Colonic mucosa (tissue), 4 donors: ENCODE measurements around the gene NMRAL1. TPM values are rescaled to one million over a fixed set of nuclear protein-coding genes. Genes with fewer than 3 reads are reported as not detected.
A peak's percentile ranks its signal among the peaks of the same experiment; 100 is the strongest.

ENCODE experiments used
- DNase-seq: peaks from one replicate; pipeline ENCODE4 v3.0.0-alpha.2; 2020
- H3K27ac ChIP-seq: fragments of 200-600 bp; one replicate; pipeline ENCODE4 v1.8.0; 2021
- H3K27me3 ChIP-seq: fragments of 200-600 bp; one replicate; pipeline ENCODE4 v1.8.0; 2021
- H3K36me3 ChIP-seq: fragments of 200-600 bp; one replicate; pipeline ENCODE4 v1.8.0; 2021
- H3K4me1 ChIP-seq: fragments of 200-600 bp; one replicate; pipeline ENCODE4 v1.8.0; 2021; ENCODE audit warnings: mild to moderate bottlenecking
- H3K4me3 ChIP-seq: fragments of 200-600 bp; one replicate; pipeline ENCODE4 v1.8.0; 2021
- H3K9ac ChIP-seq, 2 donors: one replicate each; pipeline ENCODE4 v1.7.0; 2013; ENCODE audit warnings: control low read depth in 2 of 2, low read depth in 2 of 2, low read length in 2 of 2
- H3K9me3 ChIP-seq: fragments of 200-600 bp; one replicate; pipeline ENCODE4 v1.8.0; 2021
- intact Hi-C: fragments of 100-400 bp; cut with DNase I; formaldehyde crosslinking; loops from one replicate; pipeline ENCODE4 v1.14.1; 2022
- total RNA-seq, 2 donors: library from RNA; stranded (reverse); fragmentation: NEBNext Ultra II Directional in 1 of 2; extraction: Animal tissue kit (Norgen Biotek cat#: 25700) in 1 of 2; gene quantifications; one replicate each; pipeline ENCODE4 v1.2.1, GENCODE V29; 2021
- TF ChIP-seq, protein P1 (sequence below): fragments of 200-600 bp; IDR thresholded peaks from one replicate; pipeline ENCODE4 v1.8.0; 2022; ENCODE audit warnings: antibody characterized with exemption, mild to moderate bottlenecking
- donor health status: healthy.
- donor health status: DM: no; HTN: no; CAD: no.
- donor health status: DM: no; HTN: no; CAD: no.

Gene NMRAL1
- total RNA-seq, 2 donors from 2014 or later = 25.8 to 40.2 TPM

DNA sequence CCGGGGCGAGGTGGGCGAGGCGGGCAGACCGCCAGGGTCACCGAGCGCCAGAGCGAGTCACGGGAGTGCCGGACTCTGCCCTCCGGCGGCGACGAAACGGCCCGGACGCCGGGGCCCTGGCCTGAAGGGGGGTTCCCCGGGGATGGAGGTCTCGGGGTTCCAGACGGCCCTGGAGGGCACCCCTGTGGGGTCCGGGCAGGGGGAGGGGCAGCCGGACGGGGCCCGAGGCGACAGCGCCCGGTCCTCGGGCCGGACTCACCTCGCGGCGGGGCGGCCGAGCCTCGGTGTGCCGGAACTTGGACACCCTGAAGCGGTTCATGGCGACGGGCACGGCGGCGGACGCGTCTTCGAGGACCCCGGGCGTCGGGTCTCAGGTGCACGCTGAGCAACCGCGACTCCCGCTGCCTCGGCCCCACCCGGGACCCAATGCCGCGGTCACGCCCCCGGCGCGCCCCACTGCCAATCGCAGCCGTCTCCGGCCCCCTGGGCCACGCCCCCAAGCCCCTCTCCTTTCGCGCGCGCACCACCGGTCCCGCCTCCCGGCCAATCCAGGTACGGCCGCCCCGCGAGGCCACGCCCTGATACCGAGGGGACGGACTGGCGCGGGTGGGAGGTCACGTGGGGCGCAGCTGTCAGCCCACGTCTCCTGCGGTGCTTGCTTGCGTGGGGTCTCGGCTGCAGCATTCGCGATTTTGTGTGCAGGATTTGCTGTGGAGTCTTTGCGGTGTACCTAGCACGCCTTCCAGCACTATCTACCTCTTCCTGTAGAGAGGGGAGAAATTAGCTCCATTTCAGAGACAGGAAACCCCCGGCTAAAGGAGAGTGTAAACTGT is 58.0 kb downstream of the NMRAL1 start, which contains the start of gene CORO7:
TSS of gene CORO7 (minus strand) at position 397 of the 833 bp plus-strand sequence. CDS start at position 319, 78 bp downstream.
- Histone ChIP-seq H3K9ac (peak within 1 kb of the TSS; percentile 92 to 98), H3K27me3 (no peaks in the 10 kb centered on the region), H3K27ac (peak within 1 kb of the TSS; percentile 84), H3K4me3 (peak within 1 kb of the TSS; percentile 86), H3K4me1 (no peaks in the 10 kb centered on the region), H3K36me3 (no peaks in the 10 kb centered on the region), H3K9me3 (no peaks in the 10 kb centered on the region)
- TF ChIP-seq, protein P1, sequence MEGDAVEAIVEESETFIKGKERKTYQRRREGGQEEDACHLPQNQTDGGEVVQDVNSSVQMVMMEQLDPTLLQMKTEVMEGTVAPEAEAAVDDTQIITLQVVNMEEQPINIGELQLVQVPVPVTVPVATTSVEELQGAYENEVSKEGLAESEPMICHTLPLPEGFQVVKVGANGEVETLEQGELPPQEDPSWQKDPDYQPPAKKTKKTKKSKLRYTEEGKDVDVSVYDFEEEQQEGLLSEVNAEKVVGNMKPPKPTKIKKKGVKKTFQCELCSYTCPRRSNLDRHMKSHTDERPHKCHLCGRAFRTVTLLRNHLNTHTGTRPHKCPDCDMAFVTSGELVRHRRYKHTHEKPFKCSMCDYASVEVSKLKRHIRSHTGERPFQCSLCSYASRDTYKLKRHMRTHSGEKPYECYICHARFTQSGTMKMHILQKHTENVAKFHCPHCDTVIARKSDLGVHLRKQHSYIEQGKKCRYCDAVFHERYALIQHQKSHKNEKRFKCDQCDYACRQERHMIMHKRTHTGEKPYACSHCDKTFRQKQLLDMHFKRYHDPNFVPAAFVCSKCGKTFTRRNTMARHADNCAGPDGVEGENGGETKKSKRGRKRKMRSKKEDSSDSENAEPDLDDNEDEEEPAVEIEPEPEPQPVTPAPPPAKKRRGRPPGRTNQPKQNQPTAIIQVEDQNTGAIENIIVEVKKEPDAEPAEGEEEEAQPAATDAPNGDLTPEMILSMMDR = no peak
- intact Hi-C loops = no loop called here
- peak; percentile 99 for DNase-seq

- intact Hi-C loops = no loop called here
- no peaks in the 10 kb centered on the region for H3K4me1 ChIP-seq
- no peaks in the 10 kb centered on the region for H3K9me3 ChIP-seq
- no peaks in the 10 kb centered on the region for H3K36me3 ChIP-seq
- TF ChIP-seq, protein P1 = no peak
- peak overlapping the region; percentile 86 for H3K4me3 ChIP-seq
- H3K9ac ChIP-seq = peak overlapping the region; percentile 92 to 98
- H3K27ac ChIP-seq = peak overlapping the region; percentile 84
- no peaks in the 10 kb centered on the region for H3K27me3 ChIP-seq
- DNase-seq = peak; percentile 75
Measured at GRCh38 chr16:4415538-4416199, 58.8 kb downstream of the NMRAL1 start.

GRCh38 chr16:4414187-4414917 is 60.1 kb downstream of the NMRAL1 start:
- Histone ChIP-seq H3K4me3 (no peak overlapping the region), H3K4me1 (no peaks in the 10 kb centered on the region), H3K27ac (no peak overlapping the region), H3K9ac (peak overlapping the region in 1 of 2 donors; percentile 92), H3K36me3 (no peaks in the 10 kb centered on the region), H3K9me3 (no peaks in the 10 kb centered on the region), H3K27me3 (no peaks in the 10 kb centered on the region)
- TF ChIP-seq, protein P1 = no peak
- intact Hi-C loops = no loop called here
- DNase-seq = no peak

DNA sequence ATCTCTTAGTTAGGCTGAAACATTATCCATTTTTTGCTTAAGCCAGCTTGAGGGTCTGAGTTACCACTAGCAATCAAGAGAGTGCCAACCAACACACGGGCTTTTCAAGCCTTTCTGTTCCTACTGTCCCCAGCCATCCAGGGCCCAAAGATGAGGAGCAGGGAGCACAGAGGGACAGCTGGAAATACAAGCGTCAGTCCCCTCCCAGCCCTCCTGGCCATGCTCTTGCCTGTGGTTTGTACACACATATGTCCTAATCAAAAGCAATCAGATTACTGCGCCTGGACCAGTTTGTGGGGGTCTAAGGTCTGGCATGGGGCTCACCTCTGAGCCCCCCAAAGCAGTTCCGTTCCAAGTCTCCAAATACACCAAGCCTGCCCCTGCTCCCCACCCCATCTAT is 61.6 kb downstream of the NMRAL1 start:
- DNase-seq = no peak
- no peaks in the 10 kb centered on the region for H3K27me3 ChIP-seq
- H3K4me1 ChIP-seq = no peaks in the 10 kb centered on the region
- H3K9me3 ChIP-seq = no peaks in the 10 kb centered on the region
- H3K27ac ChIP-seq = no peak overlapping the region
- H3K4me3 ChIP-seq = no peak overlapping the region
- intact Hi-C loops = no loop called here
- TF ChIP-seq, protein P1 = no peak
- H3K9ac ChIP-seq = no peak overlapping the region
- H3K36me3 ChIP-seq = no peaks in the 10 kb centered on the region

DNA sequence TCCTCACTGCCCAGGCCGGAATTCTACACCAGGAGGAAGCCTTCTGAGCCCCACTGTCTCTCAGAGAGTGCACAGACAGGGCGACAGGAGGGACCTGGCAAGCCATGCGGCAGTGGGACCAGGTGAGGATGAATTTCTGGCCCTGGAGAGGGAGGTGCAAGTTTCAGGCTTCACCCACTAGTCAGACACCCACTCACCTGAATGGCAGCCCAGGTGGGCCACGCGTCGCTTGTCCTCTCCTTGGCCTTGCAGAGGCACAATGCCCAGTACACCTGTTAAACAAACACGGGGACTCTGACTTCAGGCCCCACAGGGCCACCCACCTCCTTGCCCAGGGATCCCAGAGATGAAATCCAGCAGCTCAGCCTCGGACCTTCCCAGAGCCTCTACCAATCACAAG is 62.3 kb downstream of the NMRAL1 start:
- peak overlapping the region; percentile 1 for H3K27ac ChIP-seq
- intact Hi-C loops = no loop called here
- H3K9ac ChIP-seq = no peak overlapping the region
- H3K4me1 ChIP-seq = no peaks in the 10 kb centered on the region
- DNase-seq = no peak
- TF ChIP-seq, protein P1 = no peak
- no peaks in the 10 kb centered on the region for H3K36me3 ChIP-seq
- H3K27me3 ChIP-seq = no peaks in the 10 kb centered on the region
- no peaks in the 10 kb centered on the region for H3K9me3 ChIP-seq
- H3K4me3 ChIP-seq = no peak overlapping the region
